ENCODE measurements around the gene LIME1. TPM values are rescaled to one million over a fixed set of nuclear protein-coding genes. Genes with fewer than 3 reads are reported as not detected.

The LIME1 gene
- total and polyA plus RNA-seq, 9 of the 15 experiments (the other 6 are each of a cell fraction or from before 2014, with no cell fraction given) = 0.11 to 17.1 (median 2.8) TPM; not detected in 2

DNA sequence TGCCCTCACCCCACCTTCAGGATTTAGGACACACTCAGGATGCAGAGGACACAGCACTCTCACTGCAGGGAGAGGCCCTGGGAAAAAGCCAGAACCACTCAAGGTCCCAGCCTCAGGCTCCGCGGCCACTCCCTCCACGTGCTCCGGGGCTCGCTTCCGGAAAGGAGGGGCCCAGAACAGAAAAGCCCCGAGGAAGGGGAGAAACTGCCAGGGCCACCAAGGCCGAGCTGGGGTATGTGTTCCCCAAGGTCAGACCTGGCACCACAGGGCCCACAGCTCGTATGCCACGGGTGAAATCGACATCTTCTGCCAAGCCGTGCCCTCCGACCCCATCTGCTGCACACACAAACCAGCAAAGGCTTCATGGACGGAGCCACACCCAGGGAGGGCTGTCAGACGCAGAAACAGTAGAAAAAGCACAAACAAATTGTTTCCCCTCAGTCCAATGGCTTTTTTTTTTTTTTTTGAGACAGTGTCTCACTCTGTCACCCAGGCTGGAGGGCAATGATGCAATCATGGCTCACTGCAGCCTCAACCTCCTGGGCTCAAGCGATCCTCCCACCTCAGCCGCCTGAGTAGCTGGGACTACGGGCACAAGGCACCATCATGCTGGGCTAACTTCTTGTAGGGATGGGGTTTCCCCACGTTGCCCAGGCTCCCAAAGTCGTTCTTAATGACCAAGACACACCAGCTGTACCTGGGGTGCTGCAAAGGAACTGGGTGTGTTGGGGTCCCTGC lies 36.5 kb downstream of the LIME1 start (continued):
- TF ChIP-seq, protein P1, sequence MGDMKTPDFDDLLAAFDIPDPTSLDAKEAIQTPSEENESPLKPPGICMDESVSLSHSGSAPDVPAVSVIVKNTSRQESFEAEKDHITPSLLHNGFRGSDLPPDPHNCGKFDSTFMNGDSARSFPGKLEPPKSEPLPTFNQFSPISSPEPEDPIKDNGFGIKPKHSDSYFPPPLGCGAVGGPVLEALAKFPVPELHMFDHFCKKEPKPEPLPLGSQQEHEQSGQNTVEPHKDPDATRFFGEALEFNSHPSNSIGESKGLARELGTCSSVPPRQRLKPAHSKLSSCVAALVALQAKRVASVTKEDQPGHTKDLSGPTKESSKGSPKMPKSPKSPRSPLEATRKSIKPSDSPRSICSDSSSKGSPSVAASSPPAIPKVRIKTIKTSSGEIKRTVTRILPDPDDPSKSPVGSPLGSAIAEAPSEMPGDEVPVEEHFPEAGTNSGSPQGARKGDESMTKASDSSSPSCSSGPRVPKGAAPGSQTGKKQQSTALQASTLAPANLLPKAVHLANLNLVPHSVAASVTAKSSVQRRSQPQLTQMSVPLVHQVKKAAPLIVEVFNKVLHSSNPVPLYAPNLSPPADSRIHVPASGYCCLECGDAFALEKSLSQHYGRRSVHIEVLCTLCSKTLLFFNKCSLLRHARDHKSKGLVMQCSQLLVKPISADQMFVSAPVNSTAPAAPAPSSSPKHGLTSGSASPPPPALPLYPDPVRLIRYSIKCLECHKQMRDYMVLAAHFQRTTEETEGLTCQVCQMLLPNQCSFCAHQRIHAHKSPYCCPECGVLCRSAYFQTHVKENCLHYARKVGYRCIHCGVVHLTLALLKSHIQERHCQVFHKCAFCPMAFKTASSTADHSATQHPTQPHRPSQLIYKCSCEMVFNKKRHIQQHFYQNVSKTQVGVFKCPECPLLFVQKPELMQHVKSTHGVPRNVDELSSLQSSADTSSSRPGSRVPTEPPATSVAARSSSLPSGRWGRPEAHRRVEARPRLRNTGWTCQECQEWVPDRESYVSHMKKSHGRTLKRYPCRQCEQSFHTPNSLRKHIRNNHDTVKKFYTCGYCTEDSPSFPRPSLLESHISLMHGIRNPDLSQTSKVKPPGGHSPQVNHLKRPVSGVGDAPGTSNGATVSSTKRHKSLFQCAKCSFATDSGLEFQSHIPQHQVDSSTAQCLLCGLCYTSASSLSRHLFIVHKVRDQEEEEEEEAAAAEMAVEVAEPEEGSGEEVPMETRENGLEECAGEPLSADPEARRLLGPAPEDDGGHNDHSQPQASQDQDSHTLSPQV (IDR thresholded peaks at IDR 0.05) = peak; percentile 67; the same call in 1 of the 2 replicates
- TF ChIP-seq BCOR (IDR thresholded peaks at IDR 0.05) (no peak), LARP7 (IDR thresholded peaks at IDR 0.05) (no peak), NR4A1 (CRISPR knock-in tag; IDR thresholded peaks at IDR 0.05) (no peak), NR4A1 (tag; IDR thresholded peaks at IDR 0.05) (0 out of 2 replicates have a peak, but pooled peaks have one; percentile 43), GABPA (tag; conservative IDR thresholded peaks at IDR 0.05; ENCODE audit: low read depth) (no peak), ZNF707 (CRISPR knock-in tag; conservative IDR thresholded peaks at IDR 0.05) (no peak), MTA3 (IDR thresholded peaks at IDR 0.05; ENCODE audit: borderline replicate concordance) (no peak)
